ENCODE results near the gene CHRNB1. TPM values are rescaled to one million over a fixed set of nuclear protein-coding genes. Genes with fewer than 3 reads are reported as not detected.

CHRNB1 gene
- total RNA-seq, 3 donors from 2014 or later, result 8.5 to 11.8 (median 11.7) TPM

GRCh38 chr17:7410634-7411426 is 34.0 kb upstream of the CHRNB1 start:
- no peaks in the 10 kb centered on the region for H3K36me3 ChIP-seq

GRCh38 chr17:7411427-7411750 is 33.5 kb upstream of the CHRNB1 start:
- Histone ChIP-seq H3K27me3 (no peaks in the 10 kb centered on the region), H3K27ac (no peak overlapping the region), H3K4me1 (no peaks in the 10 kb centered on the region), H3K4me3 (no peak overlapping the region), H3K9me3 (no peaks in the 10 kb centered on the region), H3K36me3 (no peaks in the 10 kb centered on the region)
- DNase-seq (ENCODE audit: low spot score in 2 of 2), result no peak
- TF ChIP-seq POLR2A (IDR thresholded peaks at IDR 0.05), result no peak
- TF ChIP-seq CTCF (IDR thresholded peaks at IDR 0.05), result no peak
- no peak for TF ChIP-seq POLR2AphosphoS5 (IDR thresholded peaks at IDR 0.05)
- intact Hi-C loops (cut with DNase I; ENCODE audit: low total_unique reads), result no loop called here

More at GRCh38 chr17:7410634-7411426, 34.0 kb upstream of the CHRNB1 start:
- Histone ChIP-seq H3K4me3 (no peak overlapping the region), H3K4me1 (peaks cover 0 to 4% of the 10 kb centered on the region in 2 donors), H3K27ac (no peak overlapping the region), H3K27me3 (no peaks in the 10 kb centered on the region), H3K9me3 (no peaks in the 10 kb centered on the region)
- no peak for TF ChIP-seq POLR2AphosphoS5 (IDR thresholded peaks at IDR 0.05)
- TF ChIP-seq POLR2A (IDR thresholded peaks at IDR 0.05), result no peak
- no peak for TF ChIP-seq CTCF (IDR thresholded peaks at IDR 0.05)
- DNase-seq (ENCODE audit: low spot score in 2 of 2), result no peak
- intact Hi-C loops (cut with DNase I; ENCODE audit: low total_unique reads), result no loop called here

- Histone ChIP-seq H3K36me3 (no peaks in the 10 kb centered on the region), H3K4me1 (no peaks in the 10 kb centered on the region), H3K9me3 (no peaks in the 10 kb centered on the region), H3K27ac (peak overlapping the region; percentile 13 to 83), H3K4me3 (no peak overlapping the region), H3K27me3 (no peaks in the 10 kb centered on the region)
- DNase-seq (ENCODE audit: low spot score in 2 of 2), result no peak
- no peak for TF ChIP-seq CTCF (IDR thresholded peaks at IDR 0.05)
- TF ChIP-seq POLR2A (IDR thresholded peaks at IDR 0.05), result no peak
- no peak for TF ChIP-seq POLR2AphosphoS5 (IDR thresholded peaks at IDR 0.05)
- intact Hi-C loops (cut with DNase I; ENCODE audit: low total_unique reads), result no loop called here
Measured at GRCh38 chr17:7413346-7413985, 31.4 kb upstream of the CHRNB1 start.

- no peak overlapping the region for H3K4me3 ChIP-seq
- intact Hi-C loops (cut with DNase I; ENCODE audit: low total_unique reads), result no loop called here
- H3K27ac ChIP-seq, result no peak overlapping the region
- H3K9me3 ChIP-seq, result no peaks in the 10 kb centered on the region
- DNase-seq (ENCODE audit: low spot score in 2 of 2), result no peak
- no peaks in the 10 kb centered on the region for H3K4me1 ChIP-seq
- TF ChIP-seq POLR2A (IDR thresholded peaks at IDR 0.05), result no peak
- no peak for TF ChIP-seq CTCF (IDR thresholded peaks at IDR 0.05)
- TF ChIP-seq POLR2AphosphoS5 (IDR thresholded peaks at IDR 0.05), result no peak
- H3K36me3 ChIP-seq, result no peaks in the 10 kb centered on the region
- H3K27me3 ChIP-seq, result no peaks in the 10 kb centered on the region
Measured at GRCh38 chr17:7414837-7415236, 30.0 kb upstream of the CHRNB1 start.

- H3K4me1 ChIP-seq, result no peaks in the 10 kb centered on the region
- TF ChIP-seq POLR2A (IDR thresholded peaks at IDR 0.05) (no peak), POLR2AphosphoS5 (IDR thresholded peaks at IDR 0.05) (no peak), CTCF (IDR thresholded peaks at IDR 0.05) (no peak)
- DNase-seq (ENCODE audit: low spot score in 2 of 2), result no peak
- H3K9me3 ChIP-seq, result no peaks in the 10 kb centered on the region
- no peak overlapping the region for H3K4me3 ChIP-seq
- no peaks in the 10 kb centered on the region for H3K27me3 ChIP-seq
- H3K36me3 ChIP-seq, result no peaks in the 10 kb centered on the region
- no peak overlapping the region for H3K27ac ChIP-seq
- intact Hi-C loops (cut with DNase I; ENCODE audit: low total_unique reads), result no loop called here
Measured at GRCh38 chr17:7415784-7416183, 29.1 kb upstream of the CHRNB1 start.
